Nephron progenitor cell (in vitro differentiated cells): Measurements from ENCODE around the gene MGAT5B.
A peak's percentile ranks its signal among the peaks of the same experiment; 100 is the strongest.

Source experiments
- DNase-seq: peaks from one replicate; pipeline ENCODE4 v3.0.0; 2021
- H3K27ac Mint-ChIP-seq: 2 replicates; pipeline ENCODE4 v1.8.0; 2021; ENCODE audit warnings: mild to moderate bottlenecking, moderate library complexity, mixed read lengths
- H3K27me3 Mint-ChIP-seq: 2 replicates; pipeline ENCODE4 v1.8.0; 2021; ENCODE audit warnings: mild to moderate bottlenecking, low read depth, mixed read lengths; ENCODE audit not compliant: poor library complexity
- H3K36me3 Mint-ChIP-seq: 2 replicates; pipeline ENCODE4 v1.8.0; 2021; ENCODE audit warnings: low read depth, mixed read lengths
- H3K4me1 Mint-ChIP-seq: 2 replicates; pipeline ENCODE4 v1.8.0; 2021; ENCODE audit warnings: mixed read lengths
- H3K4me3 Mint-ChIP-seq: 2 replicates; pipeline ENCODE4 v1.8.0; 2021; ENCODE audit warnings: mild to moderate bottlenecking, moderate library complexity, mixed read lengths
- H3K9me3 Mint-ChIP-seq: 2 replicates; pipeline ENCODE4 v1.8.0; 2021; ENCODE audit warnings: mild to moderate bottlenecking, moderate library complexity, mixed read lengths
- CTCF ChIP-seq: fragments of 200-600 bp; sonication (generic); IDR thresholded peaks from 2 replicates; pipeline ENCODE4 v1.5.0; 2021; ENCODE audit warnings: antibody characterized with exemption

The MGAT5B gene

GRCh38 chr17:76906463-76906862 lies 38.3 kb downstream of the MGAT5B start:
- H3K4me3 Mint-ChIP-seq: no peak overlapping the region
- H3K36me3 Mint-ChIP-seq: no peaks in the 10 kb centered on the region
- H3K9me3 Mint-ChIP-seq: no peaks in the 10 kb centered on the region
- DNase-seq: no peak
- H3K27ac Mint-ChIP-seq: no peak overlapping the region
- TF ChIP-seq CTCF: no peak
- H3K27me3 Mint-ChIP-seq: peaks cover 6% of the 10 kb centered on the region
- no peaks in the 10 kb centered on the region for H3K4me1 Mint-ChIP-seq

- H3K27ac Mint-ChIP-seq: no peak overlapping the region
- no peak for DNase-seq
- H3K4me1 Mint-ChIP-seq: no peaks in the 10 kb centered on the region
- H3K36me3 Mint-ChIP-seq: no peaks in the 10 kb centered on the region
- peaks cover 11% of the 10 kb centered on the region for H3K27me3 Mint-ChIP-seq
- no peaks in the 10 kb centered on the region for H3K9me3 Mint-ChIP-seq
- TF ChIP-seq CTCF: no peak
- no peak overlapping the region for H3K4me3 Mint-ChIP-seq
Measured at GRCh38 chr17:76907352-76907751, 39.1 kb downstream of the MGAT5B start.

GRCh38 chr17:76909971-76910760 lies 42.0 kb downstream of the MGAT5B start:
- Mint-ChIP-seq H3K4me3 (no peak overlapping the region), H3K9me3 (no peaks in the 10 kb centered on the region), H3K36me3 (no peaks in the 10 kb centered on the region), H3K27ac (no peak overlapping the region), H3K27me3 (peaks cover 31% of the 10 kb centered on the region), H3K4me1 (no peaks in the 10 kb centered on the region)
- no peak for TF ChIP-seq CTCF
- peak; percentile 97 for DNase-seq

- no peak for DNase-seq
- no peak overlapping the region for H3K27ac Mint-ChIP-seq
- H3K9me3 Mint-ChIP-seq: no peaks in the 10 kb centered on the region
- no peak for TF ChIP-seq CTCF
- no peaks in the 10 kb centered on the region for H3K36me3 Mint-ChIP-seq
- H3K27me3 Mint-ChIP-seq: peaks cover 35% of the 10 kb centered on the region
- no peaks in the 10 kb centered on the region for H3K4me1 Mint-ChIP-seq
- H3K4me3 Mint-ChIP-seq: no peak overlapping the region
Measured at GRCh38 chr17:76911299-76912017, 43.3 kb downstream of the MGAT5B start.

GRCh38 chr17:76912421-76913164 lies 44.4 kb downstream of the MGAT5B start:
- Mint-ChIP-seq H3K27me3 (peaks cover 42% of the 10 kb centered on the region), H3K9me3 (no peaks in the 10 kb centered on the region)

More at GRCh38 chr17:76912421-76913164, 44.4 kb downstream of the MGAT5B start:
- H3K36me3 Mint-ChIP-seq: no peaks in the 10 kb centered on the region
- no peak for DNase-seq
- no peaks in the 10 kb centered on the region for H3K4me1 Mint-ChIP-seq
- no peak for TF ChIP-seq CTCF
- H3K4me3 Mint-ChIP-seq: no peak overlapping the region
- H3K27ac Mint-ChIP-seq: no peak overlapping the region
